Suprapubic skin (tissue), 4 donors: ENCODE data around the gene TRABD2A. TPM values are rescaled to one million over a fixed set of nuclear protein-coding genes. Genes with fewer than 3 reads are reported as not detected.
A peak's percentile ranks its signal among the peaks of the same experiment; 100 is the strongest.

Source experiments
- DNase-seq, 2 donors: peaks; one replicate each; pipeline ENCODE4 v3.0.0-alpha.2; 2019; ENCODE audit warnings: low spot score in 2 of 2
- H3K27ac ChIP-seq: fragments of 200-600 bp; sonication (generic); one replicate; pipeline ENCODE4 v1.5.1; 2019
- H3K27me3 ChIP-seq: fragments of 200-600 bp; sonication (generic); one replicate; pipeline ENCODE4 v1.5.1; 2019
- H3K36me3 ChIP-seq: fragments of 200-600 bp; sonication (generic); one replicate; pipeline ENCODE4 v1.5.1; 2019
- H3K4me1 ChIP-seq: fragments of 200-600 bp; sonication (generic); one replicate; pipeline ENCODE4 v1.5.1; 2019
- H3K4me3 ChIP-seq: fragments of 200-600 bp; sonication (generic); one replicate; pipeline ENCODE4 v1.5.1; 2019; ENCODE audit warnings: mild to moderate bottlenecking
- H3K9me3 ChIP-seq: fragments of 200-600 bp; sonication (generic); one replicate; pipeline ENCODE4 v1.5.1; 2019
- CTCF ChIP-seq, 2 donors: fragments of 200-600 bp in 1 of 2; fragments of 450-650 bp in 1 of 2; sonication (generic) in 1 of 2; IDR thresholded peaks; one replicate each; pipeline ENCODE4 v1.5.1; 2016 to 2019; ENCODE audit warnings: antibody characterized with exemption in 2 of 2, mild to moderate bottlenecking in 1 of 2, moderate library complexity in 1 of 2
- EP300 ChIP-seq: sonication (generic); formaldehyde crosslinking; IDR thresholded peaks from one replicate; pipeline ENCODE4 v1.6.1; 2017; ENCODE audit warnings: antibody characterized with exemption
- POLR2A ChIP-seq, 2 donors: fragments of 450-650 bp; IDR thresholded peaks; one replicate each; pipeline ENCODE4 v1.6.1; 2017; ENCODE audit warnings: antibody characterized with exemption in 2 of 2, mild to moderate bottlenecking in 2 of 2, moderate library complexity in 2 of 2
- POLR2AphosphoS5 ChIP-seq, 3 donors: sonication (generic); formaldehyde crosslinking; IDR thresholded peaks; one replicate each; pipeline ENCODE4 v1.6.1; 2017; ENCODE audit warnings: antibody characterized with exemption in 3 of 3
- WGBS: methylation state at CpG from one replicate; pipeline ENCODE4 v1.1.5; 2018; 5-methylcytosine and 5-hydroxymethylcytosine counted together
- total RNA-seq, 4 donors: library from RNA; depleted of rRNA; stranded (reverse); fragments of >200 nt; gene quantifications; one replicate each; pipeline ENCODE4 v1.1.0, GENCODE V29; 2016

TRABD2A gene
- total RNA-seq, 4 donors from 2014 or later = 0.68 to 2.4 (median 1.7) TPM; not detected in 1

- peaks cover 5% of the 10 kb centered on the region for H3K9me3 ChIP-seq
- no peaks in the 10 kb centered on the region for H3K27me3 ChIP-seq
- H3K4me1 ChIP-seq = no peaks in the 10 kb centered on the region
- no peak for DNase-seq
- H3K27ac ChIP-seq = no peak overlapping the region
- H3K4me3 ChIP-seq = no peak overlapping the region
- TF ChIP-seq POLR2AphosphoS5 (IDR thresholded peaks at IDR 0.05) (no peak), EP300 (no peak), CTCF (IDR thresholded peaks at IDR 0.05) (no peak), POLR2A (IDR thresholded peaks at IDR 0.05) (no peak)
- H3K36me3 ChIP-seq = no peaks in the 10 kb centered on the region
- WGBS = 82% methylated on average over 12 of the region's 12 CpGs
Measured at GRCh38 chr2:84833481-84834150, 47.3 kb downstream of the TRABD2A start.

- 72% methylated on average over 5 of the region's 5 CpGs for WGBS
- DNase-seq = no peak
- no peaks in the 10 kb centered on the region for H3K4me1 ChIP-seq
- H3K4me3 ChIP-seq = no peak overlapping the region
- H3K36me3 ChIP-seq = no peaks in the 10 kb centered on the region
- H3K27me3 ChIP-seq = no peaks in the 10 kb centered on the region
- TF ChIP-seq POLR2A (IDR thresholded peaks at IDR 0.05) (no peak), EP300 (no peak), CTCF (IDR thresholded peaks at IDR 0.05) (no peak), POLR2AphosphoS5 (IDR thresholded peaks at IDR 0.05) (no peak)
- H3K27ac ChIP-seq = no peak overlapping the region
- H3K9me3 ChIP-seq = peaks cover 5% of the 10 kb centered on the region
Measured at GRCh38 chr2:84832772-84833461, 48.0 kb downstream of the TRABD2A start.

GRCh38 chr2:84830758-84831500, 50.0 kb downstream of the TRABD2A start:
- Histone ChIP-seq H3K4me1 (no peaks in the 10 kb centered on the region), H3K36me3 (no peaks in the 10 kb centered on the region), H3K27ac (no peak overlapping the region), H3K9me3 (peaks cover 5% of the 10 kb centered on the region), H3K4me3 (no peak overlapping the region), H3K27me3 (no peaks in the 10 kb centered on the region)
- TF ChIP-seq POLR2A (IDR thresholded peaks at IDR 0.05) (no peak), POLR2AphosphoS5 (IDR thresholded peaks at IDR 0.05) (no peak), CTCF (IDR thresholded peaks at IDR 0.05) (no peak), EP300 (no peak)
- DNase-seq = no peak
- WGBS = 95% methylated on average over 9 of the region's 10 CpGs

- Histone ChIP-seq H3K4me3 (no peak overlapping the region), H3K36me3 (no peaks in the 10 kb centered on the region), H3K27ac (no peak overlapping the region), H3K4me1 (no peaks in the 10 kb centered on the region), H3K27me3 (no peaks in the 10 kb centered on the region), H3K9me3 (peaks cover 3% of the 10 kb centered on the region)
- peak in 1 of 2 donors; percentile 68 for DNase-seq
- 55% methylated on average over 11 of the region's 11 CpGs for WGBS
- TF ChIP-seq CTCF (IDR thresholded peaks at IDR 0.05) (no peak), POLR2AphosphoS5 (IDR thresholded peaks at IDR 0.05) (no peak), POLR2A (IDR thresholded peaks at IDR 0.05) (no peak), EP300 (no peak)
Measured at GRCh38 chr2:84830095-84830494, 50.8 kb downstream of the TRABD2A start.

GRCh38 chr2:84829693-84830092, 51.2 kb downstream of the TRABD2A start:
- Histone ChIP-seq H3K36me3 (no peaks in the 10 kb centered on the region), H3K4me3 (no peak overlapping the region), H3K27me3 (no peaks in the 10 kb centered on the region), H3K4me1 (no peaks in the 10 kb centered on the region), H3K27ac (no peak overlapping the region), H3K9me3 (no peaks in the 10 kb centered on the region)
- no peak for TF ChIP-seq CTCF (IDR thresholded peaks at IDR 0.05)
- no peak for TF ChIP-seq EP300
- TF ChIP-seq POLR2A (IDR thresholded peaks at IDR 0.05) = no peak
- TF ChIP-seq POLR2AphosphoS5 (IDR thresholded peaks at IDR 0.05) = no peak
- 83% methylated on average over 2 of the region's 2 CpGs for WGBS
- DNase-seq = no peak
